DLD1 (cell line): ENCODE data around the gene COL25A1.
"Not testable (repeated sequence)": the region's sequence is repeated elsewhere in the genome, so short reads cannot be mapped to it uniquely, and the experiment has no call there.

Source experiments
- in situ Hi-C: cut with HindIII; loops from 2 replicates; pipeline ENCODE4 v1.10.0; 2017; ENCODE audit warnings: low sequenced_read_pairs

Gene COL25A1

GRCh38 chr4:108885211-108885610 is 417.2 kb downstream of the COL25A1 start:
- in situ Hi-C loops, result no loop called here

- in situ Hi-C loops, result no loop called here
Measured at GRCh38 chr4:108884596-108884995, 417.9 kb downstream of the COL25A1 start.

GRCh38 chr4:108881986-108882385 is 420.5 kb downstream of the COL25A1 start:
- in situ Hi-C loops, result no loop called here

GRCh38 chr4:108881190-108881589 is 421.3 kb downstream of the COL25A1 start:
- in situ Hi-C loops, result no loop called here

- in situ Hi-C loops, result no loop called here
Measured at GRCh38 chr4:108878806-108879205, 423.7 kb downstream of the COL25A1 start.

GRCh38 chr4:108877821-108878220 is 424.6 kb downstream of the COL25A1 start:
- in situ Hi-C loops, result no loop called here

- in situ Hi-C loops, result no loop called here
Measured at GRCh38 chr4:108874806-108875205, 427.7 kb downstream of the COL25A1 start.

GRCh38 chr4:108869970-108870369 is 432.5 kb downstream of the COL25A1 start:
- in situ Hi-C loops, result not testable (repeated sequence)

- in situ Hi-C loops, result no loop called here
Measured at GRCh38 chr4:108868606-108869227, 433.7 kb downstream of the COL25A1 start.

GRCh38 chr4:108867476-108867875 is 435.0 kb downstream of the COL25A1 start:
- in situ Hi-C loops, result no loop called here

- in situ Hi-C loops, result no loop called here
Measured at GRCh38 chr4:108861334-108861733, 441.1 kb downstream of the COL25A1 start.

- in situ Hi-C loops, result no loop called here
Measured at GRCh38 chr4:108854786-108855185, 447.7 kb downstream of the COL25A1 start.

GRCh38 chr4:108852691-108853090 is 449.8 kb downstream of the COL25A1 start:
- in situ Hi-C loops, result no loop called here

- in situ Hi-C loops, result no loop called here
Measured at GRCh38 chr4:108851366-108851765, 451.1 kb downstream of the COL25A1 start.

GRCh38 chr4:108850219-108850649 is 452.2 kb downstream of the COL25A1 start:
- in situ Hi-C loops, result no loop called here

GRCh38 chr4:108849611-108850168 is 452.8 kb downstream of the COL25A1 start:
- in situ Hi-C loops, result no loop called here

GRCh38 chr4:108846568-108846967 is 455.9 kb downstream of the COL25A1 start:
- in situ Hi-C loops, result no loop called here

- in situ Hi-C loops, result no loop called here
Measured at GRCh38 chr4:108840426-108840975, 462.0 kb downstream of the COL25A1 start.

- in situ Hi-C loops, result no loop called here
Measured at GRCh38 chr4:108839333-108839732, 463.1 kb downstream of the COL25A1 start.

GRCh38 chr4:108838451-108838850 is 464.0 kb downstream of the COL25A1 start:
- in situ Hi-C loops, result no loop called here

GRCh38 chr4:108834835-108835384 is 467.5 kb downstream of the COL25A1 start:
- in situ Hi-C loops, result no loop called here

- in situ Hi-C loops, result no loop called here
Measured at GRCh38 chr4:108834166-108834834, 468.2 kb downstream of the COL25A1 start.
